Retina (tissue), 1 donor: ENCODE results near the gene TRANK1.
"Not testable (repeated sequence)": the region's sequence is repeated elsewhere in the genome, so short reads cannot be mapped to it uniquely, and the experiment has no call there.

Source experiments
- DNase-seq: peaks from one replicate; pipeline ENCODE4 v3.0.0-alpha.2; 2016

Gene TRANK1

GRCh38 chr3:36881735-36882134 is 63.1 kb downstream of the TRANK1 start:
- no peak for DNase-seq

- not testable (repeated sequence) for DNase-seq
These were observed 65.0 kb downstream of the TRANK1 start for GRCh38 chr3:36879842-36880241.

GRCh38 chr3:36877930-36878685 is 66.7 kb downstream of the TRANK1 start:
- no peak for DNase-seq

- no peak for DNase-seq
These were observed 68.5 kb downstream of the TRANK1 start for GRCh38 chr3:36876181-36876936.

- no peak for DNase-seq
These were observed 69.5 kb downstream of the TRANK1 start for GRCh38 chr3:36875397-36875796.

GRCh38 chr3:36874424-36874823 is 70.4 kb downstream of the TRANK1 start:
- DNase-seq: no peak

GRCh38 chr3:36871379-36872126 is 73.3 kb downstream of the TRANK1 start:
- DNase-seq: no peak

GRCh38 chr3:36868614-36869436 is 76.0 kb downstream of the TRANK1 start:
- peak; percentile 76 for DNase-seq

- no peak for DNase-seq
These were observed 77.0 kb downstream of the TRANK1 start for GRCh38 chr3:36867810-36868209.

GRCh38 chr3:36866368-36866767 is 78.5 kb downstream of the TRANK1 start:
- no peak for DNase-seq

- no peak for DNase-seq
These were observed 80.4 kb downstream of the TRANK1 start for GRCh38 chr3:36864180-36865053.

- DNase-seq: no peak
These were observed 82.6 kb downstream of the TRANK1 start for GRCh38 chr3:36862076-36862755.

GRCh38 chr3:36859494-36859893 is 85.4 kb downstream of the TRANK1 start:
- DNase-seq: no peak

- DNase-seq: no peak
These were observed 92.8 kb downstream of the TRANK1 start for GRCh38 chr3:36852071-36852470.

- no peak for DNase-seq
These were observed 94.1 kb downstream of the TRANK1 start for GRCh38 chr3:36850743-36851142.

GRCh38 chr3:36846406-36846805 is 98.4 kb downstream of the TRANK1 start:
- no peak for DNase-seq

GRCh38 chr3:36843065-36844051 is 101.5 kb downstream of the TRANK1 start:
- no peak for DNase-seq

- no peak for DNase-seq
These were observed 102.6 kb downstream of the TRANK1 start for GRCh38 chr3:36842275-36842674.

- DNase-seq: no peak
These were observed 104.4 kb downstream of the TRANK1 start for GRCh38 chr3:36840453-36840921.

- DNase-seq: no peak
These were observed 107.8 kb downstream of the TRANK1 start for GRCh38 chr3:36837089-36837488.
